ENCODE measurements around the gene TBC1D22B.

- TF ChIP-seq EZH2 (IDR thresholded peaks at IDR 0.05; ENCODE audit: insufficient read depth, poor library complexity, severe bottlenecking) (no peak), EZH2phosphoT487 (IDR thresholded peaks at IDR 0.05; ENCODE audit: insufficient read depth, low read depth) (no peak)
These were observed 44.6 kb downstream of the TBC1D22B start for GRCh38 chr6:37302086-37302686.
